Activated naive CD4-positive, alpha-beta T cell treated with anti-CD3 and anti-CD28 coated beads, Interleukin-2, amount 10 ng/mL, durations not matched to agents 7 days and 5 days (primary cell): ENCODE results near the gene PALLD.

Source experiments
- CTCF ChIA-PET: fragments of 350-600 bp; sonication (Branson Sonifier 250); formaldehyde crosslinking; loops from one replicate; lab custom pipeline; 2021; ENCODE audit warnings: antibody characterized with exemption; lab: Charles Lee
- DNase-seq: peaks from one replicate; pipeline ENCODE4 v3.0.0-alpha.2; 2020
- H3K27ac Mint-ChIP-seq: one replicate; pipeline ENCODE4 v1.8.0; 2021; ENCODE audit warnings: mild to moderate bottlenecking, moderate library complexity, mixed read lengths
- H3K27me3 Mint-ChIP-seq: one replicate; pipeline ENCODE4 v1.8.0; 2021; ENCODE audit warnings: mild to moderate bottlenecking, mixed read lengths
- H3K36me3 Mint-ChIP-seq: one replicate; pipeline ENCODE4 v1.8.0; 2021; ENCODE audit warnings: mixed read lengths
- H3K4me1 Mint-ChIP-seq: one replicate; pipeline ENCODE4 v1.8.0; 2021; ENCODE audit warnings: mixed read lengths
- H3K4me3 Mint-ChIP-seq: one replicate; pipeline ENCODE4 v1.8.0; 2021; ENCODE audit warnings: mild to moderate bottlenecking, moderate library complexity, mixed read lengths
- H3K9me3 Mint-ChIP-seq: one replicate; pipeline ENCODE4 v1.8.0; 2021; ENCODE audit warnings: mixed read lengths

PALLD gene

GRCh38 chr4:168857009-168857408, 360.2 kb downstream of the PALLD start:
- H3K27me3 Mint-ChIP-seq = peaks cover 10% of the 10 kb centered on the region
- H3K9me3 Mint-ChIP-seq = no peaks in the 10 kb centered on the region
- H3K27ac Mint-ChIP-seq = no peak overlapping the region
- H3K4me3 Mint-ChIP-seq = no peak overlapping the region
- no peak for DNase-seq
- H3K36me3 Mint-ChIP-seq = no peaks in the 10 kb centered on the region
- peaks cover 17% of the 10 kb centered on the region for H3K4me1 Mint-ChIP-seq
- CTCF ChIA-PET = no interaction called here

GRCh38 chr4:168857546-168858314, 360.9 kb downstream of the PALLD start:
- Mint-ChIP-seq H3K4me3 (no peak overlapping the region), H3K27ac (no peak overlapping the region), H3K36me3 (no peaks in the 10 kb centered on the region)

GRCh38 chr4:168859100-168859499, 362.2 kb downstream of the PALLD start:
- H3K4me3 Mint-ChIP-seq = no peak overlapping the region
- no peaks in the 10 kb centered on the region for H3K36me3 Mint-ChIP-seq
- DNase-seq = no peak
- CTCF ChIA-PET = no interaction called here
- peaks cover 4% of the 10 kb centered on the region for H3K27me3 Mint-ChIP-seq
- H3K4me1 Mint-ChIP-seq = peaks cover 4% of the 10 kb centered on the region
- H3K9me3 Mint-ChIP-seq = no peaks in the 10 kb centered on the region
- no peak overlapping the region for H3K27ac Mint-ChIP-seq

More at GRCh38 chr4:168857546-168858314, 360.9 kb downstream of the PALLD start:
- no peak for DNase-seq
- Mint-ChIP-seq H3K9me3 (no peaks in the 10 kb centered on the region), H3K4me1 (peaks cover 17% of the 10 kb centered on the region), H3K27me3 (peaks cover 10% of the 10 kb centered on the region)
- CTCF ChIA-PET = interaction anchor here (1.4 kb wide), 1 partner anchor 9 kb away, joined by 3 read pairs; no protein-coding TSS in a partner anchor

GRCh38 chr4:168859888-168860694, 363.2 kb downstream of the PALLD start:
- peaks cover 4% of the 10 kb centered on the region for H3K27me3 Mint-ChIP-seq
- no peaks in the 10 kb centered on the region for H3K4me1 Mint-ChIP-seq
- CTCF ChIA-PET = no interaction called here
- H3K36me3 Mint-ChIP-seq = no peaks in the 10 kb centered on the region
- DNase-seq = no peak
- no peak overlapping the region for H3K27ac Mint-ChIP-seq
- H3K9me3 Mint-ChIP-seq = no peaks in the 10 kb centered on the region
- no peak overlapping the region for H3K4me3 Mint-ChIP-seq

- CTCF ChIA-PET = no interaction called here
Observed at GRCh38 chr4:168860827-168861226, 364.0 kb downstream of the PALLD start.

GRCh38 chr4:168863719-168864647, 367.1 kb downstream of the PALLD start:
- Mint-ChIP-seq H3K27ac (no peak overlapping the region), H3K27me3 (peaks cover 4% of the 10 kb centered on the region), H3K4me3 (no peak overlapping the region), H3K36me3 (no peaks in the 10 kb centered on the region), H3K4me1 (no peaks in the 10 kb centered on the region), H3K9me3 (no peaks in the 10 kb centered on the region)
- CTCF ChIA-PET = interaction anchor here (0.8 to 1.1 kb wide), 2 partner anchors 11 to 290 kb away, joined by 3 to 4 read pairs; no protein-coding TSS in a partner anchor
- no peak for DNase-seq

More at GRCh38 chr4:168860827-168861226, 364.0 kb downstream of the PALLD start:
- no peaks in the 10 kb centered on the region for H3K36me3 Mint-ChIP-seq
- H3K27ac Mint-ChIP-seq = no peak overlapping the region
- H3K4me1 Mint-ChIP-seq = no peaks in the 10 kb centered on the region
- H3K4me3 Mint-ChIP-seq = no peak overlapping the region
- no peaks in the 10 kb centered on the region for H3K9me3 Mint-ChIP-seq
- DNase-seq = no peak
- H3K27me3 Mint-ChIP-seq = peaks cover 4% of the 10 kb centered on the region

GRCh38 chr4:168864821-168865541, 368.1 kb downstream of the PALLD start:
- CTCF ChIA-PET = interaction anchor here (0.8 to 1.1 kb wide), 3 partner anchors 12 to 291 kb away, joined by 3 to 4 read pairs (median 3); no protein-coding TSS in a partner anchor
- Mint-ChIP-seq H3K9me3 (no peaks in the 10 kb centered on the region), H3K27me3 (peaks cover 10% of the 10 kb centered on the region), H3K27ac (no peak overlapping the region), H3K4me3 (no peak overlapping the region), H3K36me3 (no peaks in the 10 kb centered on the region), H3K4me1 (no peaks in the 10 kb centered on the region)
- no peak for DNase-seq

- Mint-ChIP-seq H3K27me3 (peaks cover 10% of the 10 kb centered on the region), H3K9me3 (no peaks in the 10 kb centered on the region), H3K4me1 (no peaks in the 10 kb centered on the region), H3K36me3 (no peaks in the 10 kb centered on the region), H3K4me3 (no peak overlapping the region), H3K27ac (no peak overlapping the region)
- DNase-seq = no peak
- CTCF ChIA-PET = interaction anchor here (1.6 kb wide), 1 partner anchor 10 kb away, joined by 4 read pairs; no protein-coding TSS in a partner anchor
Observed at GRCh38 chr4:168865854-168866253, 369.0 kb downstream of the PALLD start.

- Mint-ChIP-seq H3K4me1 (no peaks in the 10 kb centered on the region), H3K4me3 (no peak overlapping the region), H3K27me3 (peaks cover 7% of the 10 kb centered on the region), H3K27ac (no peak overlapping the region), H3K9me3 (no peaks in the 10 kb centered on the region), H3K36me3 (no peaks in the 10 kb centered on the region)
- CTCF ChIA-PET = interaction anchor here (0.8 to 1.6 kb wide), 2 partner anchors 9 to 56 kb away, joined by 3 to 4 read pairs; no protein-coding TSS in a partner anchor
- no peak for DNase-seq
Observed at GRCh38 chr4:168866635-168867034, 369.8 kb downstream of the PALLD start.

- Mint-ChIP-seq H3K4me1 (no peaks in the 10 kb centered on the region), H3K9me3 (no peaks in the 10 kb centered on the region), H3K4me3 (no peak overlapping the region), H3K27me3 (peaks cover 7% of the 10 kb centered on the region), H3K27ac (no peak overlapping the region), H3K36me3 (no peaks in the 10 kb centered on the region)
- CTCF ChIA-PET = interaction anchor here (1.6 kb wide), 1 partner anchor 9 kb away, joined by 4 read pairs; no protein-coding TSS in a partner anchor
- no peak for DNase-seq
Observed at GRCh38 chr4:168867128-168867527, 370.3 kb downstream of the PALLD start.

GRCh38 chr4:168868044-168868781, 371.4 kb downstream of the PALLD start:
- Mint-ChIP-seq H3K9me3 (no peaks in the 10 kb centered on the region), H3K4me3 (no peak overlapping the region), H3K36me3 (no peaks in the 10 kb centered on the region), H3K4me1 (no peaks in the 10 kb centered on the region), H3K27me3 (peaks cover 7% of the 10 kb centered on the region), H3K27ac (no peak overlapping the region)
- DNase-seq = no peak
- CTCF ChIA-PET = no interaction called here

- Mint-ChIP-seq H3K4me3 (no peak overlapping the region), H3K4me1 (no peaks in the 10 kb centered on the region), H3K27ac (no peak overlapping the region), H3K27me3 (peaks cover 10% of the 10 kb centered on the region), H3K36me3 (no peaks in the 10 kb centered on the region), H3K9me3 (no peaks in the 10 kb centered on the region)
- CTCF ChIA-PET = no interaction called here
- no peak for DNase-seq
Observed at GRCh38 chr4:168868802-168869201, 371.9 kb downstream of the PALLD start.
